Measurements from ENCODE around the gene ARHGAP9.
"Not testable (repeated sequence)": the region's sequence is repeated elsewhere in the genome, so short reads cannot be mapped to it uniquely, and the experiment has no call there.

ARHGAP9 gene

GRCh38 chr12:57454213-57454565 lies 25.5 kb downstream of the ARHGAP9 start:
- Mint-ChIP-seq H3K9me3 (no peaks in the 10 kb centered on the region), H3K36me3 (ENCODE audit: insufficient read depth) (peaks cover 5% of the 10 kb centered on the region), H3K4me3 (no peak overlapping the region), H3K4me1 (peaks cover 13% of the 10 kb centered on the region), H3K27me3 (peaks cover 16% of the 10 kb centered on the region), H3K27ac (ENCODE audit: low read depth) (no peak overlapping the region)
- ATAC-seq (replicated peaks; ENCODE audit: extremely low read depth, poor library complexity, severe bottlenecking) (no peak), DNase-seq (ENCODE audit: low spot score in 2 of 2) (no peak)

- Mint-ChIP-seq H3K9me3 (no peaks in the 10 kb centered on the region), H3K4me3 (no peak overlapping the region), H3K27ac (ENCODE audit: low read depth) (no peak overlapping the region), H3K36me3 (ENCODE audit: insufficient read depth) (no peaks in the 10 kb centered on the region), H3K27me3 (peaks cover 16% of the 10 kb centered on the region), H3K4me1 (peaks cover 6% of the 10 kb centered on the region)
- ATAC-seq (replicated peaks; ENCODE audit: extremely low read depth, poor library complexity, severe bottlenecking) (peak; percentile 36), DNase-seq (ENCODE audit: low spot score in 2 of 2) (no peak)
Observed at GRCh38 chr12:57452937-57453509, 26.6 kb downstream of the ARHGAP9 start.

GRCh38 chr12:57452181-57452936 lies 27.3 kb downstream of the ARHGAP9 start:
- H3K27me3 Mint-ChIP-seq: peaks cover 16% of the 10 kb centered on the region
- ATAC-seq (replicated peaks; ENCODE audit: extremely low read depth, poor library complexity, severe bottlenecking) (no peak), DNase-seq (ENCODE audit: low spot score in 2 of 2) (no peak)
- no peak overlapping the region for H3K4me3 Mint-ChIP-seq
- peaks cover 6% of the 10 kb centered on the region for H3K4me1 Mint-ChIP-seq
- H3K36me3 Mint-ChIP-seq (ENCODE audit: insufficient read depth): no peaks in the 10 kb centered on the region
- peak overlapping the region; percentile 7 for H3K27ac Mint-ChIP-seq (ENCODE audit: low read depth)
- no peaks in the 10 kb centered on the region for H3K9me3 Mint-ChIP-seq

- ATAC-seq (replicated peaks; ENCODE audit: extremely low read depth, poor library complexity, severe bottlenecking): no peak
- H3K27ac Mint-ChIP-seq (ENCODE audit: low read depth): no peak overlapping the region
- no peak overlapping the region for H3K4me3 Mint-ChIP-seq
- peaks cover 6% of the 10 kb centered on the region for H3K4me1 Mint-ChIP-seq
- no peak for DNase-seq (ENCODE audit: low spot score in 2 of 2)
- no peaks in the 10 kb centered on the region for H3K36me3 Mint-ChIP-seq (ENCODE audit: insufficient read depth)
- H3K9me3 Mint-ChIP-seq: no peaks in the 10 kb centered on the region
- H3K27me3 Mint-ChIP-seq: peaks cover 16% of the 10 kb centered on the region
Observed at GRCh38 chr12:57451233-57451778, 28.4 kb downstream of the ARHGAP9 start.

GRCh38 chr12:57450057-57450456 lies 29.6 kb downstream of the ARHGAP9 start:
- ATAC-seq (replicated peaks; ENCODE audit: extremely low read depth, poor library complexity, severe bottlenecking) (no peak), DNase-seq (ENCODE audit: low spot score in 2 of 2) (no peak)
- Mint-ChIP-seq H3K27ac (ENCODE audit: low read depth) (no peak overlapping the region), H3K9me3 (no peaks in the 10 kb centered on the region), H3K4me3 (no peak overlapping the region), H3K27me3 (peaks cover 16% of the 10 kb centered on the region), H3K36me3 (ENCODE audit: insufficient read depth) (no peaks in the 10 kb centered on the region), H3K4me1 (no peaks in the 10 kb centered on the region)

- Mint-ChIP-seq H3K9me3 (no peaks in the 10 kb centered on the region), H3K27me3 (peaks cover 16% of the 10 kb centered on the region), H3K36me3 (ENCODE audit: insufficient read depth) (no peaks in the 10 kb centered on the region), H3K4me1 (no peaks in the 10 kb centered on the region), H3K4me3 (no peak overlapping the region), H3K27ac (ENCODE audit: low read depth) (no peak overlapping the region)
- no peak for ATAC-seq (replicated peaks; ENCODE audit: extremely low read depth, poor library complexity, severe bottlenecking)
- no peak for DNase-seq (ENCODE audit: low spot score in 2 of 2)
Observed at GRCh38 chr12:57449375-57449774, 30.3 kb downstream of the ARHGAP9 start.

GRCh38 chr12:57448669-57449068 lies 31.0 kb downstream of the ARHGAP9 start:
- no peak for ATAC-seq (replicated peaks; ENCODE audit: extremely low read depth, poor library complexity, severe bottlenecking)
- Mint-ChIP-seq H3K27me3 (peaks cover 16% of the 10 kb centered on the region), H3K9me3 (no peaks in the 10 kb centered on the region), H3K27ac (ENCODE audit: low read depth) (no peak overlapping the region), H3K36me3 (ENCODE audit: insufficient read depth) (no peaks in the 10 kb centered on the region), H3K4me1 (no peaks in the 10 kb centered on the region), H3K4me3 (no peak overlapping the region)
- DNase-seq (ENCODE audit: low spot score in 2 of 2): no peak

GRCh38 chr12:57446292-57446960 lies 33.2 kb downstream of the ARHGAP9 start:
- H3K4me1 Mint-ChIP-seq: no peaks in the 10 kb centered on the region
- no peaks in the 10 kb centered on the region for H3K36me3 Mint-ChIP-seq (ENCODE audit: insufficient read depth)
- H3K4me3 Mint-ChIP-seq: no peak overlapping the region
- H3K27me3 Mint-ChIP-seq: peaks cover 7% of the 10 kb centered on the region
- ATAC-seq (replicated peaks; ENCODE audit: extremely low read depth, poor library complexity, severe bottlenecking) (no peak), DNase-seq (ENCODE audit: low spot score in 2 of 2) (no peak)
- H3K27ac Mint-ChIP-seq (ENCODE audit: low read depth): no peak overlapping the region
- peaks cover 5% of the 10 kb centered on the region for H3K9me3 Mint-ChIP-seq

GRCh38 chr12:57444744-57445143 lies 34.9 kb downstream of the ARHGAP9 start:
- Mint-ChIP-seq H3K4me3 (no peak overlapping the region), H3K9me3 (peaks cover 5% of the 10 kb centered on the region), H3K4me1 (no peaks in the 10 kb centered on the region), H3K36me3 (ENCODE audit: insufficient read depth) (no peaks in the 10 kb centered on the region), H3K27me3 (peaks cover 16% of the 10 kb centered on the region), H3K27ac (ENCODE audit: low read depth) (no peak overlapping the region)
- ATAC-seq (replicated peaks; ENCODE audit: extremely low read depth, poor library complexity, severe bottlenecking) (no peak), DNase-seq (ENCODE audit: low spot score in 2 of 2) (no peak)

GRCh38 chr12:57444337-57444736 lies 35.3 kb downstream of the ARHGAP9 start:
- DNase-seq (ENCODE audit: low spot score in 2 of 2); H3K9me3 Mint-ChIP-seq; H3K36me3 Mint-ChIP-seq (ENCODE audit: insufficient read depth); H3K4me3 Mint-ChIP-seq; ATAC-seq (replicated peaks; ENCODE audit: extremely low read depth, poor library complexity, severe bottlenecking); H3K27ac Mint-ChIP-seq (ENCODE audit: low read depth); H3K4me1 Mint-ChIP-seq: not testable (repeated sequence)
- peaks cover 16% of the 10 kb centered on the region for H3K27me3 Mint-ChIP-seq

GRCh38 chr12:57441846-57442427 lies 37.7 kb downstream of the ARHGAP9 start:
- no peak overlapping the region for H3K4me3 Mint-ChIP-seq
- no peaks in the 10 kb centered on the region for H3K36me3 Mint-ChIP-seq (ENCODE audit: insufficient read depth)
- no peak for ATAC-seq (replicated peaks; ENCODE audit: extremely low read depth, poor library complexity, severe bottlenecking)
- peaks cover 5% of the 10 kb centered on the region for H3K9me3 Mint-ChIP-seq
- H3K27ac Mint-ChIP-seq (ENCODE audit: low read depth): no peak overlapping the region
- H3K27me3 Mint-ChIP-seq: peaks cover 16% of the 10 kb centered on the region
- H3K4me1 Mint-ChIP-seq: no peaks in the 10 kb centered on the region
- no peak for DNase-seq (ENCODE audit: low spot score in 2 of 2)

- not testable (repeated sequence) for H3K4me1 Mint-ChIP-seq; DNase-seq (ENCODE audit: low spot score in 2 of 2); H3K9me3 Mint-ChIP-seq; H3K4me3 Mint-ChIP-seq; H3K27ac Mint-ChIP-seq (ENCODE audit: low read depth); ATAC-seq (replicated peaks; ENCODE audit: extremely low read depth, poor library complexity, severe bottlenecking); H3K36me3 Mint-ChIP-seq (ENCODE audit: insufficient read depth)
- H3K27me3 Mint-ChIP-seq: peaks cover 16% of the 10 kb centered on the region
Observed at GRCh38 chr12:57441393-57441792, 38.3 kb downstream of the ARHGAP9 start.

Measured in central memory CD8-positive, alpha-beta T cell (primary cell).